Lower leg skin (tissue), 4 donors: Measurements from ENCODE around the gene MINK1. TPM values are rescaled to one million over a fixed set of nuclear protein-coding genes. Genes with fewer than 3 reads are reported as not detected.
"Not testable (repeated sequence)": the region's sequence is repeated elsewhere in the genome, so short reads cannot be mapped to it uniquely, and the experiment has no call there.

Source experiments
- DNase-seq, 2 donors: peaks; one replicate each; pipeline ENCODE4 v3.0.0-alpha.2; 2019; ENCODE audit warnings: low spot score in 2 of 2
- H3K4me3 ChIP-seq: fragments of 200-600 bp; sonication (generic); 2 replicates; pipeline ENCODE4 v1.5.1; 2017; ENCODE audit warnings: mild to moderate bottlenecking, low read depth; ENCODE audit not compliant: poor library complexity, severe bottlenecking
- CTCF ChIP-seq, 3 donors: fragments of 450-650 bp; IDR thresholded peaks; one replicate each; pipeline ENCODE4 v1.5.1; 2016; ENCODE audit warnings: antibody characterized with exemption in 3 of 3, mild to moderate bottlenecking in 3 of 3, moderate library complexity in 2 of 3
- POLR2A ChIP-seq, 2 donors: fragments of 450-650 bp; IDR thresholded peaks; one replicate each; pipeline ENCODE4 v1.6.1; 2016 to 2017; ENCODE audit warnings: antibody characterized with exemption in 2 of 2, mild to moderate bottlenecking in 1 of 2, moderate library complexity in 1 of 2
- WGBS, 2 donors: methylation state at CpG; one replicate each; pipeline ENCODE4 v1.1.5; 2018; 5-methylcytosine and 5-hydroxymethylcytosine counted together
- intact Hi-C: fragments of 100-400 bp; cut with DNase I; formaldehyde crosslinking; loops from one replicate; pipeline ENCODE4 v1.15.0; 2023; ENCODE audit warnings: low total_unique reads
- total RNA-seq, 4 donors: library from RNA; depleted of rRNA; stranded (reverse); fragments of >200 nt; gene quantifications; one replicate each; pipeline ENCODE4 v1.1.0, GENCODE V29; 2016

Gene MINK1
- total RNA-seq, 4 donors from 2014 or later, result 128 to 208 (median 140) TPM

- peak in 1 of 2 donors; percentile 66 for DNase-seq
- TF ChIP-seq CTCF (IDR thresholded peaks at IDR 0.05), result no peak
- no peak for TF ChIP-seq POLR2A (IDR thresholded peaks at IDR 0.05)
- intact Hi-C loops, result no loop called here
- no peak overlapping the region for H3K4me3 ChIP-seq
- WGBS, 2 donors, result 48 to 61% methylated on average over 5 of the region's 5 CpGs
Observed at GRCh38 chr17:4854111-4854681, 21.1 kb downstream of the MINK1 start.

GRCh38 chr17:4856271-4856936, 23.3 kb downstream of the MINK1 start:
- TF ChIP-seq CTCF (IDR thresholded peaks at IDR 0.05) (no peak), POLR2A (IDR thresholded peaks at IDR 0.05) (no peak)
- WGBS, 2 donors, result 53 to 69% methylated on average over 17 of the region's 17 CpGs
- DNase-seq, result no peak
- no peak overlapping the region for H3K4me3 ChIP-seq
- intact Hi-C loops, result no loop called here

- no peak for TF ChIP-seq CTCF (IDR thresholded peaks at IDR 0.05)
- TF ChIP-seq POLR2A (IDR thresholded peaks at IDR 0.05), result no peak
- intact Hi-C loops, result no loop called here
- 90 to 97% methylated on average over 7 of the region's 7 CpGs for WGBS, 2 donors
- H3K4me3 ChIP-seq, result no peak overlapping the region
- DNase-seq, result no peak
Observed at GRCh38 chr17:4856937-4857314, 23.8 kb downstream of the MINK1 start.

GRCh38 chr17:4857347-4857746, 24.2 kb downstream of the MINK1 start:
- DNase-seq, H3K4me3 ChIP-seq, intact Hi-C loops: not testable (repeated sequence)
- 55 to 63% methylated on average over 7 of the region's 7 CpGs for WGBS, 2 donors

GRCh38 chr17:4858068-4858881, 25.1 kb downstream of the MINK1 start:
- no peak for TF ChIP-seq CTCF (IDR thresholded peaks at IDR 0.05)
- TF ChIP-seq POLR2A (IDR thresholded peaks at IDR 0.05), result no peak
- WGBS, 2 donors, result 30 to 39% methylated on average over 7 of the region's 7 CpGs
- intact Hi-C loops, result no loop called here
- DNase-seq, result no peak
- H3K4me3 ChIP-seq, result no peak overlapping the region

- peak in 1 of 2 donors; percentile 68 for DNase-seq
- 30% methylated on average over 5 of the region's 5 CpGs for WGBS, 2 donors
- intact Hi-C loops, result no loop called here
- TF ChIP-seq CTCF (IDR thresholded peaks at IDR 0.05), result no peak
- no peak for TF ChIP-seq POLR2A (IDR thresholded peaks at IDR 0.05)
- H3K4me3 ChIP-seq, result no peak overlapping the region
Observed at GRCh38 chr17:4858882-4859260, 25.7 kb downstream of the MINK1 start.
